Activated naive CD8-positive, alpha-beta T cell treated with anti-CD3 and anti-CD28 coated beads, Interleukin-2, amount 10 ng/mL, durations not matched to agents 7 days and 5 days (primary cell): Measurements from ENCODE around the gene TGM6. TPM values are rescaled to one million over a fixed set of nuclear protein-coding genes. Genes with fewer than 3 reads are reported as not detected.

Experiments used
- ATAC-seq: fragments of 150-1000 bp; cut with Tn5 transposase; one replicate; pipeline ENCODE4 v1.10.0; 2021; ENCODE audit warnings: low read depth, moderate library complexity
- POLR2A ChIA-PET: fragments of 350-600 bp; sonication (Branson Sonifier 250); formaldehyde crosslinking; loops from one replicate; lab custom pipeline; 2021; ENCODE audit warnings: antibody characterized with exemption; lab: Charles Lee
- DNase-seq: peaks from one replicate; pipeline ENCODE4 v3.0.0; 2021
- H3K27ac Mint-ChIP-seq: one replicate; pipeline ENCODE4 v1.8.0; 2022; ENCODE audit warnings: mild to moderate bottlenecking, mixed read lengths
- H3K27me3 Mint-ChIP-seq: one replicate; pipeline ENCODE4 v1.8.0; 2022; ENCODE audit warnings: mild to moderate bottlenecking, moderate library complexity, mixed read lengths
- H3K36me3 Mint-ChIP-seq: one replicate; pipeline ENCODE4 v1.8.0; 2021; ENCODE audit warnings: mild to moderate bottlenecking, mixed read lengths
- H3K4me1 Mint-ChIP-seq: one replicate; pipeline ENCODE4 v1.8.0; 2021; ENCODE audit warnings: mixed read lengths
- H3K4me3 Mint-ChIP-seq: one replicate; pipeline ENCODE4 v1.8.0; 2022; ENCODE audit warnings: mild to moderate bottlenecking, moderate library complexity, mixed read lengths
- H3K9me3 Mint-ChIP-seq: one replicate; pipeline ENCODE4 v1.8.0; 2021; ENCODE audit warnings: mixed read lengths
- total RNA-seq, 2 experiments: library from RNA; stranded (reverse); gene quantifications; one replicate each; pipeline ENCODE4 v1.2.3, GENCODE V29; 2021

Gene TGM6
- total RNA-seq = not detected

DNA sequence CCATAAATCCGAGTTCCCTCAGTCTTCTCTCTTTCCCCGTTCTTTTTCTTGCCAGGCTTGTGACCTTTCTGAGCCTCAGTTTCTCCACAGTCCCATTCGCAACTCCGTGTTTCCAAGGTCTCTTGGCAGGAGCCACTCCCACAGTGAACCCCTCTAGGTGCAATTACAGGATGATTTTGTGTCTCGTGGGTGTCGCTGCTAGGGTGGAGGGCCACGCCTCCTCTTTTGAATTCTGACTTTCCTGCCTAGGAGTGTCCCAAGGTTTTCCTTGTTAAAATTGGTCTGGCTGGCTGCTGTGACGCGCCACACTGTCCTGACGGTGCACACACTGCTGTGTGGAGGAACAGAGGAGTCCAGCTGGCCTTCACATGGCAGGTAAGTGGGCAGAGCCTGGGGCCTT lies at the start of gene TGM6:
TGM6 (plus strand) TSS at position 301 of the 400 bp plus-strand sequence; CDS start at position 369, 68 bp downstream.
- ATAC-seq = no peak
- peaks cover 36% of the 10 kb centered on the region for H3K27me3 Mint-ChIP-seq
- no peaks in the 10 kb centered on the region for H3K9me3 Mint-ChIP-seq
- no peaks in the 10 kb centered on the region for H3K36me3 Mint-ChIP-seq
- DNase-seq = no peak
- POLR2A ChIA-PET = interaction anchor here (1.2 kb wide), 1 partner anchor 14 kb away, joined by 3 read pairs; no protein-coding TSS in a partner anchor
- H3K4me3 Mint-ChIP-seq = peak within 1 kb of the TSS; percentile 51
- peaks cover 22% of the 10 kb centered on the region for H3K4me1 Mint-ChIP-seq
- H3K27ac Mint-ChIP-seq = no peak within 1 kb of the TSS

DNA sequence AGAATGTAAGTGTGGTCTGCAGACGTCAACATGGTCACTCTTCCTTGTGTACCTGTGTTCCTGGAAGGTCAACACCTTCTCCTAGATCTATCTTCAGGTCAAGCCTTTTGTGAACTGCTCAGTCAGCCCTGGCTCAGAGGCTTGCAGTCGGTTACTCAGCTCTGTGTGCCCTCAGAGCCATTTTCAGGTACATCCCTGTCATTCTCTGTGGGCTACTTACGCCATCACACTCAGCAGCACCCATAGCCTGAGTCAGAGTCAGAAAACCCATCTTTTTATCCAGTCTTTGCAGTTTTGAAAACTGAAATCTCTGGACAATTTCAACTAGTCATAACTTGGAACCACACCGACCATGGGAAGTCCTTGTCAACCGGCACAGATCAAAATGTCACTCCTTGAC lies 49.6 kb upstream of the TGM6 start:
- Mint-ChIP-seq H3K27ac (no peak overlapping the region), H3K4me1 (no peaks in the 10 kb centered on the region), H3K9me3 (no peaks in the 10 kb centered on the region), H3K36me3 (no peaks in the 10 kb centered on the region), H3K4me3 (no peak overlapping the region), H3K27me3 (peaks cover 14% of the 10 kb centered on the region)
- POLR2A ChIA-PET = no interaction called here
- no peak for ATAC-seq
- DNase-seq = no peak

DNA sequence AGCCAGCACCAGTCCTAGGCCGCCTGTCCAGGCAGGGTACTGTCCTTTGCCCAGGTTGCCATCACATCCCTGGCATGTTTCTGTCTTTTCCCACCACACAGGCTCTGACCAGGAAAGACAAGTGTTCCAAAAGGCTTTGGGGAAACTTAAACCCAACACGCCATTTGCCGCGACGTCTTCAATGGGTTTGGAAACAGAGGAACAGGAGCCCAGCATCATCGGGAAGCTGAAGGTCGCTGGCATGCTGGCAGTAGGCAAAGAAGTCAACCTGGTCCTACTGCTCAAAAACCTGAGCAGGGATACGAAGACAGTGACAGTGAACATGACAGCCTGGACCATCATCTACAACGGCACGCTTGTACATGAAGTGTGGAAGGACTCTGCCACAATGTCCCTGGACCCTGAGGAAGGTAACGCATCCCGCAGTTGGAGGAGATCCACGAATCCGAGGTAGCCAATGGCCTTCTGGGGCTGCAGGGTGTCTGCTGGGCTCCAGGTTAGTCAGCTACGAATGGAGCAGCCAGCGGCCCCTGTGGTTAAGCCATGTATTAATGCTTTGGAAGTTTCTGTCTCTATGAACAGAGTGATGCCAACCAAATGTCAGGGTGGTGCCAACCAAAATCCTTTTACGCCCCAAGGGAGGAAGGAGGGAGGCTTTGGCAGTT lies 48.7 kb upstream of the TGM6 start:
- Mint-ChIP-seq H3K4me1 (no peaks in the 10 kb centered on the region), H3K27ac (no peak overlapping the region), H3K27me3 (peaks cover 14% of the 10 kb centered on the region), H3K36me3 (no peaks in the 10 kb centered on the region), H3K9me3 (no peaks in the 10 kb centered on the region), H3K4me3 (no peak overlapping the region)
- POLR2A ChIA-PET = no interaction called here
- no peak for DNase-seq
- no peak for ATAC-seq

DNA sequence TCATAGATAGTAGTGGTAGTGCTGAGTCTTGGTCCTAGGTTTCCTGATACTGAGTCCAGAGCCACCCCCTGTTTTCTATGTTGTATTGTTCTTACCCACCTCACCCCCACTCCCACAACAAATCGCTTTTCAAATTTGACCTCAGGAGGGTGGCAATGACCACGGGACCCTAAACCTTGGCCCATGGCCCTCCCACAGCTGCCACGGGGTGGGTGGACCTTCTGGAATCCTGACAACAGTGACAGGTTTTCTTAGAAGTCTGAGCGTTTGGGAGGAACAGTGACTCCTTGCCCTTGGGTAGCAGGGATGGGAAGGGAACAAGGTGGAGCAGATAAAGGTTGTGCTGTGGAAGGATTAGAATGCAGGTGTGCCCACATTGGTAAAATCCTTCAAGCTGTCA lies 48.0 kb upstream of the TGM6 start:
- POLR2A ChIA-PET = no interaction called here
- no peaks in the 10 kb centered on the region for H3K9me3 Mint-ChIP-seq
- peaks cover 17% of the 10 kb centered on the region for H3K27me3 Mint-ChIP-seq
- H3K4me3 Mint-ChIP-seq = no peak overlapping the region
- H3K36me3 Mint-ChIP-seq = no peaks in the 10 kb centered on the region
- no peaks in the 10 kb centered on the region for H3K4me1 Mint-ChIP-seq
- ATAC-seq (no peak), DNase-seq (no peak)
- no peak overlapping the region for H3K27ac Mint-ChIP-seq

DNA sequence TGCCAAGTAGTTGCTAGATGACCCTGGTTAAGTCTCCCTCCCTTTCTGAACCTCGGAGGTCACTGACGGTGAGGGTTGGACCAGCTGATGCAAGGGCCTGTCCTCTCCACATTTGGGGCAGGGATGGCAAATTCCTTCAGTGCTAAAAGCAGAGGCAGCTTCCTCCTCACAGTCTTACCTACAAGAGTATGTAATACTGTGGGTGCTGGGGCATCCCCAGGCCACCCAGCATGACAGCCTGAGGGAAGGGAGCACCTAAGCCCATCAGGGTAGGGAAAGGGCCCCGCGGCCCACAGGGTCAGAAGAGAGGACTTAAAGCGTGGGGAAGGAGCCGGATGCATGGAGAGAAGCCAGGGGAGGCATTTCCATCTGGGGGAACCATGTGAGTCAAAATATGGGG lies 46.9 kb upstream of the TGM6 start:
- peaks cover 18% of the 10 kb centered on the region for H3K27me3 Mint-ChIP-seq
- H3K4me3 Mint-ChIP-seq = no peak overlapping the region
- no peaks in the 10 kb centered on the region for H3K36me3 Mint-ChIP-seq
- no peak overlapping the region for H3K27ac Mint-ChIP-seq
- DNase-seq (no peak), ATAC-seq (no peak)
- POLR2A ChIA-PET = no interaction called here
- H3K4me1 Mint-ChIP-seq = no peaks in the 10 kb centered on the region
- no peaks in the 10 kb centered on the region for H3K9me3 Mint-ChIP-seq

DNA sequence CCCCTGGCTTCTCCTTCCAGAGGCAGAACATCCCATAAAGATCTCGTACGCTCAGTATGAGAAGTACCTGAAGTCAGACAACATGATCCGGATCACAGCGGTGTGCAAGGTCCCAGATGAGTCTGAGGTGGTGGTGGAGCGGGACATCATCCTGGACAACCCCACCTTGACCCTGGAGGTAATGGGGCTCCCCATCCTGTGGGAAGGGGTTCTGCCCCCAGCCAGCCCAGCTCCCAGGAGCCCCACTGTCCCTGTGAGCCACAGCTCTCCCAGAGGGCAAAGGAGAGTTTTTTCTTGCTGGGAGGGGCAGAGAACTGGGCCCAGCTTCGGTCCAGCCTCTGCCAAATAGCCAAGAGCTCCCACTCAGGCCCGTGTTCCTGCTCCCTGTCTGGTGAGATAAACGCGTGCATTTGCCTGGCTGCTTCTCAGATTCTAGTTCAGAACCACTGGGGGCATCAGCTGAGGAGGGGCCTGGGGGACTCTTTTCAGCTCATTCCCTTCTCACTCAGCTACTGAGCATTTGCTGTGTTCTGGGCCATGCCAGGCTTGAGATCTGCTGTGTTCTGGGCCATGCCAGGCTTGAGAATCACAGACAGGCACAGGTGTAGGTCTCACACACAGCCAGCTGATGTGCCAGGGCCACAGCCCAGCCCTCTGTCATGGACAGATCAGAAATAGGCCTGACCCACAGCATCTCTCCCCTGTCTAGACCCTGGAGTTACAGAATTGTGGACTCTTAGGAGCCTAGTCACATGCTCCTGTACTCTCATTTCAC lies 45.4 kb upstream of the TGM6 start:
- Mint-ChIP-seq H3K36me3 (no peaks in the 10 kb centered on the region), H3K4me3 (no peak overlapping the region), H3K27me3 (peaks cover 16% of the 10 kb centered on the region), H3K9me3 (no peaks in the 10 kb centered on the region), H3K27ac (no peak overlapping the region), H3K4me1 (no peaks in the 10 kb centered on the region)
- POLR2A ChIA-PET = no interaction called here
- DNase-seq (no peak), ATAC-seq (no peak)

DNA sequence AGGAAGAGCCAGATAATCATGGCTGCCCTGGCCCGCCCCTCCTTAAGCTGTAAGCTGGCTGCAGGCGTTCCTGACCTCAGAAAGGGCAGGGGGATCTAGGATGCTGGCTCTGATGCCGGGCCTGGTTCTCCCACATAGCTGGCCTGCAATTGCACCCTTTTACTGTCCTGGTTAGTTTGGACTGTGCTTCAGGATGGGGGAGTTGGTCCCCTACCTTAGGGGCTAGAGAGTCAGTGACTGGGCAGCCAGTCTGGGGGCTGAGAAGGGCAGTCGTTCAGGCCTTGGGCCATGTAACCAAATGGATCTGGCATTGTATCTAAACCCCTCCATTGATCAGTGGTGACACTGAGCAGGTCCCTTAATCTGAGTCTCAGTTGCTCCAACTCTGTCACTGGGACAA lies 44.2 kb upstream of the TGM6 start:
- ATAC-seq (no peak), DNase-seq (no peak)
- Mint-ChIP-seq H3K27me3 (peaks cover 13% of the 10 kb centered on the region), H3K36me3 (no peaks in the 10 kb centered on the region), H3K4me3 (no peak overlapping the region), H3K9me3 (no peaks in the 10 kb centered on the region), H3K27ac (no peak overlapping the region), H3K4me1 (no peaks in the 10 kb centered on the region)
- POLR2A ChIA-PET = no interaction called here

DNA sequence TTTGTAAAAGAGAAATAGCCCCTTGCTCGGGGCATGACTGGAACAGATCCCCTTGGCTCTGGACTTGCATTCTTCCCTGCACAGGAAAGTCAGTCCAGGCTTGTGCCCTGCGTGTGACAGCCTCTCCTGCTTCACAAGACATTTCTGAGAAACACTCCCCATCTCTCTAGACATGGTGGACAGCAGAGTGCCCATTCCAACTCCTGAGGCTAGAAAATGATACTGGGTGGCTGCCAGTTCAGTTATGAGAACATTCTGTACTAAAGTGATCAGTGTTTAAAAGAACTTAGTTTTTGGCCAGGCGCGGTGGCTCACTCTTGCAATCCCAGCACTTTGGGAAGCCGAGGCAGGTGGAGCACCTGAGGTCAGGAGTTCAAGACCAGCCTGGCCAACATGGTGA lies 43.6 kb upstream of the TGM6 start:
- no peak for DNase-seq
- POLR2A ChIA-PET = no interaction called here
- no peak for ATAC-seq
- H3K27me3 Mint-ChIP-seq = peaks cover 13% of the 10 kb centered on the region
- no peaks in the 10 kb centered on the region for H3K4me1 Mint-ChIP-seq
- no peaks in the 10 kb centered on the region for H3K9me3 Mint-ChIP-seq
- no peak overlapping the region for H3K4me3 Mint-ChIP-seq
- H3K36me3 Mint-ChIP-seq = no peaks in the 10 kb centered on the region
- no peak overlapping the region for H3K27ac Mint-ChIP-seq

DNA sequence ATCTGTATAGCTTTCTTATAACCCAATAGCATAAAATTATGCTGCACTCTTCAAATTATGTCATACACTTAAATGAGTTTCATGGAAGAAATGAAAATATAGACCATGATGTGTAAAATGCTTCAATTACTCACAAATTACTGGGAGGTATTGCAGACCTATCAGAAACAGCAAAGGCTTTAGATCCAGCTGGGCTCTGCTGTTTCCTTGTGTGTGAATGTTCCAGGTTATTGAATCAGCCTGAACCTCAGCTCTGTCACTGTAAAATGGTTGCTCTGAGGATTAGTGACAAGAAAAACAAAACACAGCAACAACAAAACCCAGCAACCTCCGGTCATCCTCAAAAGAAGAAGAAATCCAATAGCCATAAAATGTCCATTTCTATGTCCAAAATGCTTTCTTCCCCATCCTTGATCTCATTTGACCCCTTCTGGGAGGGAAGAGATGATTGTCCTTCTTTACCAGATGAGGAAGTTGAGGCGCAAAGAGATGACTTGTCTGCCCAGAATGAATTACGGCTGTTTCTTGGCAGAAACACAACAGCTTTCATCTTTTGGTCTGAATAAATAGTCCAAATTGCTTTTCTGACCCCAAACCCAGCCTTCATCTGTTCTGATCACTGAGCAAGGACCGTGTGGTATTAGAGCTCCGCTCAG lies 42.2 kb upstream of the TGM6 start:
- no peaks in the 10 kb centered on the region for H3K9me3 Mint-ChIP-seq
- H3K36me3 Mint-ChIP-seq = no peaks in the 10 kb centered on the region
- no peaks in the 10 kb centered on the region for H3K4me1 Mint-ChIP-seq
- H3K27me3 Mint-ChIP-seq = peaks cover 11% of the 10 kb centered on the region
- H3K4me3 Mint-ChIP-seq = no peak overlapping the region
- ATAC-seq = no peak
- no peak overlapping the region for H3K27ac Mint-ChIP-seq
- no peak for DNase-seq
- POLR2A ChIA-PET = no interaction called here

DNA sequence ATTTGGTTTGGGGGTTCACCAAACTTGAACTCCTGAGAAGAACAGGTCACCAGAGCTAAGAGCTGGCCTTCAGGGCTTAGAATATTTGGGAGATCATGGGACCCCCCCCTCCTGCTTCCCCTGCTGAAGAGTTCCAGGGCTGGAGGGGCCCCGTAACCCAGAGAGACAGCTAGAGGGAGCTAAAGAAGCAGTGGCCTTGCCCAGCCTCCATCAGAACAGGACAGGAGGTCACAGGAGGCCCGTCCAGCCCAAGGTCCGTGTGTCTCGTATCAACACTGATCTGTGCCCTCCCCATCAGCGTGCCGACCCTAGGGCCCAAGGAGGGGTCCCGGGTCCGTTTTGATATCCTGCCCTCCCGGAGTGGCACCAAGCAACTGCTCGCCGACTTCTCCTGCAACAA lies 40.6 kb upstream of the TGM6 start:
- Mint-ChIP-seq H3K27me3 (peaks cover 7% of the 10 kb centered on the region), H3K27ac (no peak overlapping the region), H3K36me3 (no peaks in the 10 kb centered on the region), H3K9me3 (no peaks in the 10 kb centered on the region), H3K4me1 (no peaks in the 10 kb centered on the region), H3K4me3 (no peak overlapping the region)
- no peak for DNase-seq
- POLR2A ChIA-PET = no interaction called here
- no peak for ATAC-seq

DNA sequence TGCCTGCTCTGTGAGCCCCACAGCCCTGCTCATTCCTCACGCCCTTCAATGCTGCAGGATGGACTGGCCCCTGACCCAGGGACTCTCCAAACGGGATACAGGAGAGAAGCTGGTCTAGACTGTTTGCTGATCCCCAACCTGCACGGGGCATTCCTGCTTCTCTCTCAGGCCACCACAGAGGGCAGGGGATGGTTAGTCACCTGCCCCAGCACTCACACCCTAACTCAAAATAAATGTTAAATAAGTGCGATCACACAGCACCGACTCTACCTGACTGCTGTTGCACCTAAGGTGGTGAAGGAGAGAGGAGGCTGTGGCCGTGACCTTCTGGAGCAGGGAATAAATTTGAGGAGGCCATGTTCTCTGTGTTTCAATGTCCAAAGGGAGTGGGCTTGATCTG lies 39.9 kb upstream of the TGM6 start:
- no peak for ATAC-seq
- no peak for DNase-seq
- H3K27me3 Mint-ChIP-seq = peaks cover 11% of the 10 kb centered on the region
- no peak overlapping the region for H3K4me3 Mint-ChIP-seq
- POLR2A ChIA-PET = no interaction called here
- no peaks in the 10 kb centered on the region for H3K9me3 Mint-ChIP-seq
- H3K36me3 Mint-ChIP-seq = no peaks in the 10 kb centered on the region
- no peaks in the 10 kb centered on the region for H3K4me1 Mint-ChIP-seq
- no peak overlapping the region for H3K27ac Mint-ChIP-seq

DNA sequence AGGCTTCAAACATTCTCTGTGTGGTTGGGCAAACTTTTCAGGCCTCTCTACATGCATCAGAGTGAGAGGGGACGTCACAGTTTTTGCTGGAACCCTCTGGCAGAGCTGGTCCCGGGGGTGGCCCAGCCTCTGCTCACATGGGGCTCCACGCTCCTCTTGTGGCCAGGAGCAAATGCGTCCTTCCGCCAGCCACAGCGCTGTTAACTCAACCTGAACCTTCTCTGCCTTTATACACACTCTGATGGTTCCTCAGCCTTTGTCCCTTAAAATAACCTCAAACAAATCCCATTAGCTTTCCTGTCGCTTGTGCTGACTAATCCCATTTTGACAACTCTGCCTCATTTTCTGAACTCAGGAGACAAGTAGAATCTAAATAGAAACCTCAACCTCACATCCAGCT lies 39.4 kb upstream of the TGM6 start:
- Mint-ChIP-seq H3K4me3 (no peak overlapping the region), H3K4me1 (no peaks in the 10 kb centered on the region), H3K27me3 (peaks cover 11% of the 10 kb centered on the region), H3K27ac (no peak overlapping the region), H3K36me3 (no peaks in the 10 kb centered on the region), H3K9me3 (no peaks in the 10 kb centered on the region)
- POLR2A ChIA-PET = no interaction called here
- DNase-seq = no peak
- no peak for ATAC-seq

DNA sequence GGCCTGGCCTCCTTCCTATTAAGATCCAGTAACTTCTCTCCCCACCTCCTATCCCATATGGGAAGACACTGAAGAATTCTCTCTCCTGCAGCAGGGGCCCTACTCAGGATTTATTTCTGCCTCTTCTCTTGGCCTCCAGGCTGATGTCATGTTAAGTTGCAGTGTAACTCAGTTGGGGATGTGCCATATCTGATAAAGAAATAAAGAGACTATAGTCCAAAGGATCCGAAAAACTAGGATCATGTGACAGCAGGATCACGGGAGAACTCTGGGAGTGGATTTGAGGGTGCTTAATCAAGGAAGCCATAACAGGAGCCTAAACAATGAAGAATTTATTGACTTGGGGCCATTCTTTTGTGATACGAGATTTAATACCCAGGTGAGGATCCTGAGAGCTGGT lies 38.5 kb upstream of the TGM6 start:
- Mint-ChIP-seq H3K27ac (no peak overlapping the region), H3K4me3 (no peak overlapping the region), H3K4me1 (no peaks in the 10 kb centered on the region), H3K9me3 (no peaks in the 10 kb centered on the region), H3K36me3 (no peaks in the 10 kb centered on the region), H3K27me3 (peaks cover 11% of the 10 kb centered on the region)
- DNase-seq (no peak), ATAC-seq (no peak)
- POLR2A ChIA-PET = no interaction called here

DNA sequence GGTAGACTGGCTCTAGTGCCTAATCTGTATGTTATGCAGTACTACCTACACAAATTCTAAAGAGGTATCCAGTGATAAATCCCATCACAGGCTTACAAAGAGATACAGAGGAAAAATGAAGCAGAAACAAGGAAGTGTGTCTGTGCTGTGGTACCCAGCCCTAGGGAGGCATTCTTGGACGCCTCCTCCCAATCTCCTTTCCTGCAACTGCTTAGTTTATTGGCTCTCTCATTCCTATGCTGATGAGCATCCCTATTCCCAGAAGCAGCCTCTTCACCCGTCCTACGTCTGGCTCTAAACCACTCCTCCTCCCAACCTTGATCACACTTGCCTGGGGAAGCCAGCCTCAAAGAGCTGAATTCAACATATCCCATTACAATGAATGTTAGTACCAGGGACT lies 34.5 kb upstream of the TGM6 start:
- Mint-ChIP-seq H3K27me3 (peaks cover 16% of the 10 kb centered on the region), H3K9me3 (no peaks in the 10 kb centered on the region), H3K4me1 (no peaks in the 10 kb centered on the region), H3K4me3 (no peak overlapping the region), H3K36me3 (no peaks in the 10 kb centered on the region), H3K27ac (no peak overlapping the region)
- POLR2A ChIA-PET = no interaction called here
- no peak for ATAC-seq
- DNase-seq = no peak
